Endothelial cell of umbilical vein (primary cell): ENCODE data around the gene TRPT1. TPM values are rescaled to one million over a fixed set of nuclear protein-coding genes. Genes with fewer than 3 reads are reported as not detected.

ENCODE experiments used
- BruUV-seq: library from RNA; stranded (reverse); fragments of 400-500 nt; replicated peaks from 2 replicates; lab custom pipeline; 2021; lab: Mats Ljungman, UMichigan
- CTCF ChIA-PET: fragments of 300-600, 350-600 bp; sonication (Branson Sonifier 250); formaldehyde crosslinking; loops from one replicate; lab custom pipeline; 2021; ENCODE audit warnings: antibody characterized with exemption, inconsistent platforms; lab: Charles Lee
- POLR2A ChIA-PET: fragments of 300-600, 350-600 bp; sonication (Branson Sonifier 250); formaldehyde crosslinking; loops from one replicate; lab custom pipeline; 2021; ENCODE audit warnings: antibody characterized with exemption, inconsistent platforms; lab: Charles Lee
- DNase-seq: peaks from one replicate; pipeline ENCODE4 v3.0.0-alpha.2; 2011; ENCODE audit warnings: low read depth, low spot score
- FAIRE-seq: peaks from 2 replicates; lab custom pipeline; 2011; peaks lifted over from hg19 to GRCh38; lab: Jason Lieb, UNC
- H2AFZ ChIP-seq: 2 replicates; pipeline ENCODE4 v1.6.0; 2012; ENCODE audit warnings: low read depth, low read length, control low read depth, inconsistent platforms
- H3K27ac ChIP-seq: 2 replicates; pipeline ENCODE4 v1.5.1; 2011; ENCODE audit warnings: low read depth, mild to moderate bottlenecking, control low read depth, low read length, moderate library complexity; ENCODE audit not compliant: insufficient read depth
- H3K27me3 ChIP-seq, 2 experiments: 2 replicates each; pipeline versions ENCODE4 v1.6.0 to v1.6.1; 2011; ENCODE audit warnings: low read length in 2 of 2, mixed read lengths in 1 of 2; ENCODE audit not compliant: control insufficient read depth in 2 of 2, insufficient read depth in 2 of 2
- H3K36me3 ChIP-seq, 2 experiments: 2 replicates in 1 of 2; 3 replicates in 1 of 2; pipeline ENCODE4 v1.5.1; 2011; ENCODE audit warnings: low read length in 2 of 2, mild to moderate bottlenecking in 1 of 2, moderate library complexity in 1 of 2; ENCODE audit not compliant: control insufficient read depth in 2 of 2, insufficient read depth in 2 of 2; ENCODE audit errors: extremely low read depth in 1 of 2
- H3K4me1 ChIP-seq: 3 replicates; pipeline ENCODE4 v1.5.1; 2011; ENCODE audit warnings: mild to moderate bottlenecking, low read length; ENCODE audit not compliant: control insufficient read depth, insufficient read depth; ENCODE audit errors: extremely low read depth
- H3K4me2 ChIP-seq: 2 replicates; pipeline ENCODE4 v1.6.1; 2011; ENCODE audit warnings: low read length, control low read depth, mixed read lengths; ENCODE audit not compliant: insufficient read depth
- H3K4me3 ChIP-seq, 3 experiments: fragments of 200-600 bp in 1 of 3; sonication (generic), shearing (Covaris generic) in 1 of 3; replicated peaks in 1 of 3; 2 replicates each; pipeline ENCODE4 v1.5.1; 2011 to 2016; ENCODE audit warnings: control low read depth in 3 of 3, low read length in 3 of 3, mild to moderate bottlenecking in 2 of 3, inconsistent platforms in 1 of 3, low read depth in 1 of 3, moderate library complexity in 1 of 3; ENCODE audit not compliant: insufficient read depth in 1 of 3
- H3K79me2 ChIP-seq: 2 replicates; pipeline ENCODE4 v1.6.0; 2012; ENCODE audit warnings: low read length, inconsistent platforms; ENCODE audit not compliant: control insufficient read depth, insufficient read depth
- H3K9ac ChIP-seq: replicated peaks from 2 replicates; pipeline ENCODE3; 2011; ENCODE audit warnings: low read length, control low read depth; ENCODE audit not compliant: insufficient read depth; ENCODE audit errors: extremely low read depth
- H3K9me1 ChIP-seq: replicated peaks from 3 replicates; pipeline ENCODE4 v1.6.0; 2011; ENCODE audit warnings: mild to moderate bottlenecking, low read length; ENCODE audit not compliant: control insufficient read depth, insufficient read depth; ENCODE audit errors: extremely low read depth
- H3K9me3 ChIP-seq: replicated peaks from 2 replicates; pipeline ENCODE4 v1.5.1; 2012; ENCODE audit warnings: low read length, inconsistent platforms; ENCODE audit not compliant: control insufficient read depth, insufficient read depth
- H4K20me1 ChIP-seq: replicated peaks from 2 replicates; pipeline ENCODE3; 2011; ENCODE audit warnings: mild to moderate bottlenecking, low read length; ENCODE audit not compliant: control insufficient read depth, insufficient read depth; ENCODE audit errors: extremely low read depth
- CTCF ChIP-seq, 2 donors: IDR thresholded peaks; 1 replicate in 1 of 2; 2 replicates in 1 of 2; pipeline ENCODE4 v1.5.1; 2011; ENCODE audit warnings: low read length in 2 of 2, mild to moderate bottlenecking in 2 of 2, moderate library complexity in 2 of 2, control low read depth in 1 of 2, inconsistent platforms in 1 of 2, low read depth in 1 of 2; ENCODE audit not compliant: insufficient read depth in 1 of 2; ENCODE audit errors: extremely low read depth in 1 of 2
- EZH2 ChIP-seq: IDR thresholded peaks from 2 replicates; pipeline ENCODE4 v1.6.1; 2012; ENCODE audit warnings: borderline replicate concordance, low read depth, mild to moderate bottlenecking, moderate library complexity, low read length, inconsistent platforms; ENCODE audit not compliant: severe bottlenecking
- FOS ChIP-seq: IDR thresholded peaks from 2 replicates; pipeline ENCODE4 v1.6.1; 2011; ENCODE audit warnings: mild to moderate bottlenecking, low read length, moderate library complexity, borderline replicate concordance; ENCODE audit not compliant: insufficient read depth
- GATA2 ChIP-seq: IDR thresholded peaks from 2 replicates; pipeline ENCODE4 v1.7.0; 2011; ENCODE audit warnings: low read depth, mild to moderate bottlenecking, moderate library complexity, mixed read lengths, low read length; ENCODE audit not compliant: insufficient read length, insufficient read depth
- JUN ChIP-seq: IDR thresholded peaks from 2 replicates; pipeline ENCODE4 v1.6.1; 2011; ENCODE audit warnings: borderline replicate concordance, low read depth; ENCODE audit not compliant: insufficient read length, insufficient read depth
- MYC ChIP-seq: IDR thresholded peaks from one replicate; pipeline ENCODE4 v1.6.1; 2011; ENCODE audit warnings: mild to moderate bottlenecking, low read depth, low read length
- POLR2A ChIP-seq: IDR thresholded peaks from 2 replicates; pipeline ENCODE4 v1.6.1; 2012; ENCODE audit warnings: low read depth, mild to moderate bottlenecking, control low read depth, low read length
- POLR2AphosphoS5 ChIP-seq: IDR thresholded peaks from 2 replicates; pipeline ENCODE4 v1.6.1; 2012; ENCODE audit warnings: low read depth, mild to moderate bottlenecking, control low read depth, low read length, moderate library complexity; ENCODE audit not compliant: insufficient read depth
- dilution Hi-C: fragments of 300-500 bp; cut with MboI; formaldehyde crosslinking; loops from one replicate; pipeline ENCODE4 v1.15.0; 2019; ENCODE audit warnings: low sequenced_read_pairs; ENCODE audit not compliant: extremely low pct_ligation_motif_present
- intact Hi-C: fragments of 100-400 bp; cut with micrococcal nuclease; formaldehyde crosslinking; loops from one replicate; pipeline ENCODE4 v1.10.0; 2022
- polyA plus RNA-seq, 4 experiments: library from polyadenylated mRNA; depleted of rRNA in 3 of 4; stranded (reverse) in 3 of 4; unstranded in 1 of 4; fragments of >200 nt; gene quantifications; 2 replicates each; pipeline versions ENCODE4 v1.2.1 to v1.2.3, GENCODE V29; 2011 to 2012; ENCODE audit warnings: missing spikeins in 1 of 4
- total RNA-seq: library from RNA; stranded (reverse); gene quantifications from 2 replicates; pipeline ENCODE4 v1.2.3, GENCODE V29; 2021
- TF ChIP-seq, protein P1 (sequence below): IDR thresholded peaks from 2 replicates; pipeline ENCODE4 v1.6.1; 2011; ENCODE audit not compliant: insufficient read depth, insufficient read length

TRPT1 gene
- total and polyA plus RNA-seq, 2 donors (not counting 3 experiments of a cell fraction or from before 2014, with no cell fraction given) = 26.2 to 56.6 TPM

DNA sequence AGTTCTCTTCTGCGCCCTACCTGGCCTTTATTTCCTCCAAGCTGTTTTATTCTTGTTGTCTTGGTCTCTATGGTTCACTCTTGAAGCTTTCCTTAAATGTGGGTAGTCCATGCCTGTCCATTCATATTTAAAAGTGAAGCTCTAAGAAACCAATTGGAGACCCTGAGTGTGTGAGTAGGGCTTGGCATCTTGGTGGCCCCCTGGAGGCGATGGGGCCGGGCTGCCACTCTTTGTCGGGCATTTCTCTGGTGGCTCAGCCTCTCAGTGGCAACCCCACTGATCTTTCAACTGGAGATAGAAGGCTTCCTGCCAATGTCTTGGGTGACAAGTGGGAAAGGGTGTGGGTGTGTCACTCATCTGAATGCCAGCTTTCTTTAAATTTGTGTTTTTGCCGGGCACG lies 9.1 kb downstream of the TRPT1 start:
- Histone ChIP-seq H3K9me1 (no peaks in the 10 kb centered on the region), H3K9me3 (no peaks in the 10 kb centered on the region), H3K36me3 (peaks cover 0 to 3% of the 10 kb centered on the region in 2 experiments), H3K9ac (no peak overlapping the region), H3K4me1 (no peaks in the 10 kb centered on the region), H4K20me1 (no peaks in the 10 kb centered on the region), H3K27me3 (no peaks in the 10 kb centered on the region), H2AFZ (no peak overlapping the region), H3K79me2 (no peaks in the 10 kb centered on the region), H3K27ac (no peak overlapping the region), H3K4me3 (no peak overlapping the region), H3K4me2 (no peak overlapping the region)
- DNase-seq (no peak), FAIRE-seq (no peak)
- TF ChIP-seq FOS (no peak), GATA2 (no peak), POLR2AphosphoS5 (no peak), EZH2 (no peak), JUN (no peak)
- TF ChIP-seq, protein P1, sequence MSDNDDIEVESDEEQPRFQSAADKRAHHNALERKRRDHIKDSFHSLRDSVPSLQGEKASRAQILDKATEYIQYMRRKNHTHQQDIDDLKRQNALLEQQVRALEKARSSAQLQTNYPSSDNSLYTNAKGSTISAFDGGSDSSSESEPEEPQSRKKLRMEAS = no peak
- dilution Hi-C loops (no loop called here), intact Hi-C loops (no loop called here)
- ChIA-PET CTCF (interaction anchor here (0.5 to 4.6 kb wide), 4 partner anchors 11 to 84 kb away, joined by 3 to 40 read pairs (median 3); partner anchors contain the start of gene FERMT3), POLR2A (no interaction called here)
- BruUV-seq = no TSS peak

- Histone ChIP-seq H3K27ac (no peak overlapping the region), H3K4me3 (no peak overlapping the region), H3K9me1 (no peaks in the 10 kb centered on the region), H3K27me3 (no peaks in the 10 kb centered on the region), H2AFZ (no peak overlapping the region), H3K4me1 (peaks cover 26% of the 10 kb centered on the region), H3K9me3 (no peaks in the 10 kb centered on the region), H4K20me1 (no peaks in the 10 kb centered on the region), H3K4me2 (no peak overlapping the region), H3K9ac (no peak overlapping the region), H3K36me3 (peaks cover 0 to 4% of the 10 kb centered on the region in 2 experiments), H3K79me2 (peaks cover 12% of the 10 kb centered on the region)
- DNase-seq = no peak
- no peak for TF ChIP-seq POLR2A
- no peak for TF ChIP-seq FOS
- TF ChIP-seq POLR2AphosphoS5 = no peak
- no peak for TF ChIP-seq EZH2
- no peak for TF ChIP-seq CTCF (IDR thresholded peaks at IDR 0.05; ENCODE audit: extremely low read depth in 1 of 2, insufficient read depth in 1 of 2, low read depth in 1 of 2, low read length in 2 of 2)
- TF ChIP-seq MYC = no peak
- dilution Hi-C loops (no loop called here), intact Hi-C loops (no loop called here)
- POLR2A ChIA-PET = no interaction called here
- no peak for FAIRE-seq
- CTCF ChIA-PET = interaction anchor here (11.5 kb wide), 1 partner anchor 92 kb away, joined by 413 read pairs; the partner anchor contains the start of genes CATSPERZ and ESRRA
- BruUV-seq = no TSS peak
Observed at GRCh38 chr11:64211181-64211872, 14.7 kb downstream of the TRPT1 start.
